NCI-H1105 (cell line): ENCODE measurements around the gene ZNF280B.

Source experiments
- DNase-seq: peaks from one replicate; lab custom pipeline; 2025; lab: John Stamatoyannopoulos, UW

ZNF280B gene, protein sequence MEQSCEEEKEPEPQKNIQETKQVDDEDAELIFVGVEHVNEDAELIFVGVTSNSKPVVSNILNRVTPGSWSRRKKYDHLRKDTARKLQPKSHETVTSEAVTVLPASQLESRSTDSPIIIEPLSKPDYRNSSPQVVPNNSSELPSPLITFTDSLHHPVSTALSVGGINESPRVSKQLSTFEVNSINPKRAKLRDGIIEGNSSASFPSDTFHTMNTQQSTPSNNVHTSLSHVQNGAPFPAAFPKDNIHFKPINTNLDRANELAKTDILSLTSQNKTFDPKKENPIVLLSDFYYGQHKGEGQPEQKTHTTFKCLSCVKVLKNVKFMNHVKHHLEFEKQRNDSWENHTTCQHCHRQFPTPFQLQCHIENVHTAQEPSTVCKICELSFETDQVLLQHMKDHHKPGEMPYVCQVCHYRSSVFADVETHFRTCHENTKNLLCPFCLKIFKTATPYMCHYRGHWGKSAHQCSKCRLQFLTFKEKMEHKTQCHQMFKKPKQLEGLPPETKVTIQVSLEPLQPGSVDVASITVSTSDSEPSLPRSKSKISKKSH

DNA sequence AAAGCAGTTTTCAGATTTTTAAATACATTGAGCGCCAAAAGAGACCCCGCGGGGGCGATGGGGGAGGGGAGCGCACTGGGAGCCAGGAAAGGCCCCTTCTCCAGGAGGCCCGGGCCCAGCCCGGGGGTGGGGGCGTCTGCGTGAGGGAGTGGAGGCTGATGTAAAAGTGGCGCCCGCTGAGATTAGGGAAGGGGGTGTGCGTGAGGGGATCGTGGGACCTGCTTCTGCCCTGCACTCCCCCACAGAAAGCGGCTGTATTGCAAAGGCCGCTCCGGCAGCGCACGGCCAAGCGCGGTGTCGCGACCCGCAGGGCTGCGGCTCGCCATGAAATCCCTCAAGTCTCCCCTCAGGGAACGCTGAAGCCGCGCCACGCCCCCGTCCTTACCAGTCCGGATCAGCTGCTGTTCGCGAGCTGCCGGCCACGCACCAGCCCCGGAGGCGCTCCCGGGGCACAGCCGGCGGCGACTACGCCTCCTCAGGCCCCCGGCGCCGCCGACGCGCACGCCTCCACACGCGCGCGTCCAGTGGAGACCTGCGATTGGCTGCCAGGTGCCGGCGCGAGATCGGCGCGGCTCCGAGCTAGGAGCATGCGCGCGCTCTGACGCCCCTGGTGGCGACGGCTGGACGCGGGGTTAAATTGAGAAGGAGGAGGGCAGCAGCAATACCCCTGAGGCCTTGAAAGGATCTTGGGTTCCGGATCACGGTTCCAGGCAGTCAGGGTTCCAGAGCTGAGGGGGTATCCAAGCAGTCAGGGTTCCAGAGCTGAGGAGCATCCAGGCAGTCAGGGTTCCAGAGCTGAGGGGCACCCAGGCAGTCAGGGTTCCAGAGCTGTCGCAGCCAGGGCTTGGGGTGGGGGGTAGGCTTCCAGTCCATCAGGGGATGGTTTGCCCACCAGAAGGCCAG lies at the start of gene ZNF280B:
Gene ZNF280B, minus strand, starts transcription at position 469 of the 903 bp plus-strand sequence. CDS start 19,344 bp downstream, outside the sequence.
- peak; percentile 80 for DNase-seq

DNA sequence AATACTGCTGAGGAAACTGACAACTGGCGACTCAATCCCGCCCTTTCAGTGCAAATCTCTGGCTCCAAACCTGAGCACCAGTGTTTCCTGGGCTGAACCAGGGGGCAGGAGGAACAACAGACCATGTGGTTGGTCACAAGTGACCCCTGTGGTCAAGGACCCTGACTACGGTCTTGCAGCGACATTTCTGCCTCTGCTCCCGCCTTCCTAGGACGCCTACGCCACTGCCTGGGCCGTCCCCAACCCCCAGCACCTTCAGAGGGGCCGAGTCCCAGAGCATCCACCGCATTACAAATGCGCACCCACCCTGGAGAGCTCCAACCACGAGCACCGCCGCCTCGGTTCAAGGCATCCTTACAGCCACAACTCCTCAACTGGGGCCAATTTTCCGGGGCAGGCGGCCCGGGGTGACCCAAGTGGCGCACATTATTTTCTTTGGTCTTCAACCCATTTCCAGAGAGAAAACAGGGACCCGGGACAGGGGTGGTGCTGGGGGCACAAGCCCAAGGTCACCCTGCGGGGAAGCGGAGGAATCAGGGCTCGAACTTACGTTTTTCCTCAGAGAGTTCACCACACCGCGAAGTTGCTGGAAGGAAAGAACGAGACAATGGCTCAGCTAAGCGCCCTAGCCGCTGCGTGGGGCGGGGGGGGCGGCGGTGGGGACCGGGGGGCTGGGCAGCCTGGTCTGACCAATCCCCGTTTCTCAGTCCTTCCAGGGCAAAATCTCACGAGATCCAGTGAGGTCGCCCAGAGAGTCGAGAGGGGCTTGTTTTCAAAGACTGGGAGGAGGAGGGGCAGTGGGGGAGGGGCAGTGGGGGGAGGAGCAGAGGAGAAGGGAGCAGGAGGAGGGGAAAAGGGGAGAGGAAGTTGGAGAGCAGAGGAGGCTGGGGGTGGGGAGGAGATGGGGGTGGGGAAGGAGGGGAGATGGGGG lies 48.7 kb upstream of the ZNF280B start:
- DNase-seq, result peak; percentile 85

DNA sequence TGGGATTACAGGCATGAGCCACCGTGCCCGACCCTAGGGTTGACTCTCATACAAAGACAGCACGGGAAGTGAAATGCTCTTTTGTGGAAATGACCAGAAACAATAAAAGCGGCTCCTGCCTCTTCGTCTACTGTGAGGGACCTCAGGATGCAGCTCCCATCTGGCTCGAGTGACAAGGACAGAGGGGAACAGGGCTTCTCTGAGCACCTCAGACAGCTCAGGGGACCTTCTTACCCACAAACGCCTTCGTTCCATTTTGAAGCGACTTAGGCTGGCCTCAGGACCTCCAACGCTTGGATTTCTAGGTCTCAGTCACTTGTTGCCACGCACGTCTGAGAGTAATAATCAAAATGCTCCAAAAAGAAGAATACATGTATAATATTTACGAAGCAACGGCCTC lies 48.0 kb upstream of the ZNF280B start:
- no peak for DNase-seq

DNA sequence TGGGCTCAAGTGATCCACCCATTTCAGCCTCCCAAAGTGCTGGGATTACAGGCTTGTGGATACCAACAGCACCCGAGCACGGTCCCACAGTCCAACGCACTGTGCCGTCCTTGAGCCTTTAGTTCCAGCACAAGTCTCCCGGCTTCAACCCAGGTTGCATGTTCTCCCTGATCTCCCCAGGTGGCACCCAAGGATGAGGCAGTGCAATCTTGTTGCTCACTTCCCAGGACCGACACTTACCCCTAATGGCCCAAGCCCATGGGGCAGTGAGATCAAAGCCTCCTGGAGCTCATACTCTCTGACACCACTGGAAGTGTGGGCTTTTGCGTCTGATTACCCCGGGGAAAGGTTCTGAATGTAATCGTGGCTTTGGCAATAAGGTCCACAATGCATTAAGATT lies 47.1 kb upstream of the ZNF280B start:
- DNase-seq, result no peak

DNA sequence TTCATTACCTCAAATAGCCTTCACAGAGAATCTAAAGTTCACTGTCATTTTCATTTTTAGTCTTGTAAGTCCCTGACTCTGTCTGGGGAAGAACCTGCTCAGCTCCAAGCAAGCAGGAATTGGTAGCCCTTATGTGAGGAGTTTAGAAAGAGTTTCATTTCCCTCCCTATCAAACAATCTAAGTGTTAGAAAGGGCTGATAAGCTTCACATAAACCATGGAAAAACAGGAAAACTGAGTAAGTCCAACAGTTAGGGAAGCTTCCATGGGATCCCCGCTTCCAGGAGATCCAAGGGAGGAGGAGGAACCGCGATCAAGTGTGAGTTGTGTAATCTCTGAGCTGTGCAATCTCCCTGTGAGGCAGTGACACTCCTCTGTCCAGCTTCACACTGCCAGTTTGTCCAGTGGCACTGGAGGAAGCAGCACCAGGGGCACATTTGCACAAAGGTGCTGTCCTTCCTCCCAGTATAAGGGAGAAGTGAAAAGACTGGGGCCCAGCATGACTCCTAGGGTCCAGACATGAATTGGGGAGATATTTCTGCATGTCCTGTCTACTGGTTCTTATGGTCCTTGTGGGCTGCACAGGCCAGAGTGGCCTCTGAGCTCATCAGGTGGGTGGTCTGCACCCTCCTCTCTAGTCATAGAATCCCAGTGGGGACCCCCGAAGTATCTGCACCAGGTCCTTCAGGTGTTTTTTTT lies 46.2 kb upstream of the ZNF280B start:
- DNase-seq, result no peak

DNA sequence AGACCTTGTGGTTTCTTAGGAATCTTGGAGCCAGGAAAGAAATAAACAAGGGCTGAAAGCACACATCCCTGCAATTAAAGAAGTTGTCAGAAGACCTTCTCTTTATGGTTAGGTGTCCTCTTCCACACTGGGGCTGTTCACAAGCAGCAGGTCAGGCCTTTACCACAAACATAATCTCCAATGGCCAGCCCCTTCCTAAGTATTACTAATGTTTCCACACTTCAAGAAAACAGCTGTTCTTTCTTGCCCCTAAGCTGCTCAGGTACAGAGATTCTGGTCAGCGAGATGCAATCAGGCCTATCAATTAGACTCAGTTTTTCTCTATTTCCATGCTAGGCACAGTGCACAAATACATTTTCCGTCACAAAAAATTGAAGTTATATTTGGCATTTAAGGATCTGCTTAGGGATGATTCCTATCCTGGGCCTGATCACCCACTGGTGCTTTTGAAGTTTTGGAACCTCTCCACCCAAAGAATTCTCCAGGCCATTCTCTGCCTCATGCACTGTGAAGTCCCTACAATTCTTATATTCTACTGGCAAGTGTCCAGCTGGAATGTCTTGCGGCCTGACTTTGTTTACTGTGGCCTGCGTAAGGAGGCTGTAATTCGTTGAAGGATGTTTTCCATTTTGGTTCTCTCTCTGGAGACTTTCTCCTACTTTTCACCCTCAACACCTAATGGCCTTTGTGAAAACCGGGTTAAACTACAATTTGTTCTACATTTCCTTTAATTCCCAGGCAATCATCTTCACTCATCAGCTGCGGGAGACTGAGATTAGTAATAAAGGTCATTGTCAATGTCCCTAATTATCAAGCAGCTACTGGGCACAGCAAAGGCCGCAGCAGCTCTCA lies 45.4 kb upstream of the ZNF280B start:
- DNase-seq, result no peak

DNA sequence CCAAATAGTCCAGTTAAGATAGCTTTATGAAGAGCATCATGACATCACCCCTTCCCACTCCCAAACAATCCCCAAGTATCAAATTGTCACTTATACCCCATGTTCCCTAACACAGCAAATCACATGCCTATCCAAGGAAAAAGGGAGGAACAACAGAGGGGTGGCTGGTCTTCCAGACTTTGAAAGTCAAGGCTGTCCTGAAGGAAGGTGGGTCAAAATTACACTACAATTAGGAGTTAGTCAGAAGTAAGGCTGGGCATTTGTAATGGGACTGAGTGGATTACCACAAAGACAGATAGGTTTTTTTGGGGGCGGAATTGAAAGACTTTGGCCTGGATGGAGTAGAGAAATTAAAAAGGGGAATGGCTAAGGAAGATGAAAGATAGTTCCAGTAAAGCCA lies 44.6 kb upstream of the ZNF280B start:
- DNase-seq, result no peak

DNA sequence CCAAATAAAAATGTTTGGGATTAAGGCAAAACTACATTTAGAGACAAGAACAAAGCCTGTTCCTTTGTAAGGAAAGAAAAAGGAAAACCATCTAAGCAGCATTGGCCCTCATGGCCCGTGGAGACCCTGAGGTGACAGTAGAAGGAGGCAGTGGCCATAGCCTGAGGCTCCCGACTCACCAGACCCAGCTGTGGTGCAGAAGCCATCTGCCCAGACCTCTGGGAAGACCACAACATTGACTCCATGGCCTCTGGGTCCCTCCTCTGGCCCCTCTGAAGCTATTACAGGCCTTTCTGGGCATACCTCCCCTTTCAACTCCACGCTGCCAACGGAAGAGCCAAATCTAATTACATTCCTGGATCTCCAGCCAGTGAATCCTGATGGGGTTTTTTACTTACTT lies 44.1 kb upstream of the ZNF280B start:
- no peak for DNase-seq

DNA sequence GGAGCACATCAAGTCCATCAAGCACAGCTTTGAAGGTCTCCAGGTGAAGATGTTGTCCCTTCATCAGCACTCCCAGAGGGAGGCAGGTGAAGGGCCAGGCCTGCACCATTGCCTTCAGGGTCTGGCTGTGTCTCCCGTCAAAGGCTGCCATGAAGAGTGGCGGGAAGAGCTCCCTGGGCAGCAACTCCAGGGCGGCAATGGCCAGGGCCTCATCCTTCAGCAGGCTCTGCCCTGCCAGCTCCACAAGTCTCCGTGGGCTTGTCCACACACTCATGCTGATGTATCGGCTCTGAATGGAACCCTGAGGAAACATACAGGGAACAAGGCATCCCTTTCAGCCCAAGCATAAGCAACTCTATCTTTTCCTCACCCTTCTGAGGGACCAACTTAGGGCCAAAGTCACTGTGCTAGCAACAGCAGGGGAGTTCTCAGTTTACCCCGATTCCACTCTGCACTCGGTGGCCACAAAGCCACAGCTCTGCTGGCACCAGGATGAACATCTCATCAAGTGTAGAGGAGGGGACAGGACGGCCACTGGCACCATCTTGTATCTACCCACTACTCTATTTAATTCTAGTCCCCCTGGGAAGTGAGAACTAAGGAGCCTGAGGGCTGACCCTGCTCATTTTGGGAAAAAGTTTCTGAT lies 42.4 kb upstream of the ZNF280B start:
- no peak for DNase-seq

DNA sequence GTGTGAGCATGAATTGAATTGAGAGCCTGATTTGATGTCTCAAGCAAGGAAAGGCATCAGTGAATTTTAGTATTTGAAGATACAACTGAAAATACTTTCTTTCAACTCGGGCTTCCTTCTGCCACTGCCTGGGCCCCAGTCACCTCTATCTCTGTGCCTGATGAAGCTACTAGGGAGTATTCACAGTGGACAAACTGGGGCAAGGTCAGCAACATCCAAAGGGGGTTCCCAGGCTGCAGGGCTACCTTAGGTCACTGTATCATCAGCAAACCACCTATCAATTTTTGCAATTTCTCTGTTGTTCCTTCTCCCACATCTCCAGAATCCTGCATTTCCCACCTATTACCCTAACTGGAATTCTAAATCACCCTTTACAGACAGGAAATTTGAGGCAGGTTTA lies 40.4 kb upstream of the ZNF280B start:
- no peak for DNase-seq

DNA sequence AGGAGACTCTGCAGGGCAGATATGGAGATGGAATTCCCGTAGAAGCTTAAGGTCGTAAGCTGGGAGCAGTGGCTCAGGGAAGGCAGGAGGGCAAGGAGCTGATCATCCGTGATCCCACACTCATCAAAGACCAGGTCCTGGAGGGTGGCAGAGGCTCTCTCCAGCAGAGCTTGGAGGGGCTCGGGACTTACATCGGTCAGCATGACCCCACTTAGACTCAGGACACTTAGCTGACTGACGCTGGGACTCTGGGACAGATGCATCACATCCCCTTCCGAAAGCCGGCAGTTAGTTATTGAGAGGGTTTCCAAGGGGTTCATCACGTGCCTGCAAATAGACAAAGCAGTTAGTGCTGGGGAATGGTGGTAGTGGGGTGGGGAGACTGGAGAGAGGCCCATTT lies 39.8 kb upstream of the ZNF280B start:
- no peak for DNase-seq

DNA sequence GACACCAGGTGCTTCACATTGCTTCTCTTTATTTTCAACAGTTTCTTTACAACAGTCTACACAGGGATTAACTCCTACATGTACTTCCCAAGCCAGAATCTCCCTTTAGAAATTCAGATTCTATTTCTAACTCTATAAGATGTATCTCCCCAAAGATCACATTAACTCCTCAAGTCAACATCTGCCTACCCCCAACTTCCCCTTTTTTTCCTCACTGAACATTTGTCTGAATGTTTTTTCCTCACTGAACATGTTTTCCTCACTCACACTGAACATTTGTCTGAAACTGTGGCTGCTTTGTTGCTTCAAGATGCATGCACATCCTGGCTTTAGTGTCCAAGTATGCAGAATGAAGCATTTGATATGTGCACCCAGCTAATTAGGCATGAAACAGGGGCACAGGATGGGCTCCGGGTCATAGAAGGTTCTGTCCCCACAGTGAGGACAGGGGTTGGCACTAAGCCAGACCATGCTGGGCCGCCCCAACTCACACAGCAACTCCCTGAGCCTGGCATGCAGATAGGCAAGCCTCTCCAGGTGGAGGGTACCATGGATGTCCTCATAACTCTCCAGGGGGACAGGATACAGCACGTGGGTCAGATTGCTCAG lies 39.3 kb upstream of the ZNF280B start:
- no peak for DNase-seq

DNA sequence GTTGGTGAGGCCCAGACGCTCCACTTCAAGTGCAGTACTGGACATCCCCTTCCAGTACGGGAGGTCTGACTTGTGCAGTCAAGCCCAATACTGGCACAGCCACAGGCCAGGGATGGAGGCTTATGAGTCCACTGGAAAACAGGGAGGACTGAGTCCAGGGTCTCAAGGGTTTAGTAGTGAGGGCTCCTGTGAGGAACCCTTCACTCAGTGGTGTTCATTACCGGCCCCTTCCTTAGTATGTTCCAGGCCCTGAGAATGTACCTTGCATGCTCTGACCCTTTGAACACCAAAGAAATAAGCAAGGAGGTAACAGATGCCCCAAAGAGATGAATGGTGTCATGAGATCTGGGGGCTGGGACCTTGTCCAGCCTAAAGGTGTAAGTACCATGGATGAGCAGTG lies 38.7 kb upstream of the ZNF280B start:
- no peak for DNase-seq

DNA sequence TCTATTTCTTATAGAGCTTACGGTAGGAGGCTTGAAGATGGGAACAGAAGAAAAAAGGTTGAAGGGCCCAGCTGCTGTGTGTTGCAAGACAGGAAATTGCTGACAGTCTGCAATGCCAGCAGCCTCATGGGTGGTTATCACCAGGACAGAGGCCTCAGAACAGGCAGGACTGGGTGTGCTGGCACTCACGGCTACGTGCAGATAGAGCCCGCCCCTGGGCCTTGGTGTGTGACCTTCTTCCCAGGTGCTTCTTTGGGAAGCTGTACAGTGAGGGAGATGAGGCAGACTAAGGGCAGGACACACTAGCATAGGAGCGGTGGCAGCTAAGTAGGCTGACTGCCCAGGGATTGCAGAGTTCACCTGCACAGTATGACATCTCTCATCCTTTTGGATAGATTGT lies 37.9 kb upstream of the ZNF280B start:
- no peak for DNase-seq

DNA sequence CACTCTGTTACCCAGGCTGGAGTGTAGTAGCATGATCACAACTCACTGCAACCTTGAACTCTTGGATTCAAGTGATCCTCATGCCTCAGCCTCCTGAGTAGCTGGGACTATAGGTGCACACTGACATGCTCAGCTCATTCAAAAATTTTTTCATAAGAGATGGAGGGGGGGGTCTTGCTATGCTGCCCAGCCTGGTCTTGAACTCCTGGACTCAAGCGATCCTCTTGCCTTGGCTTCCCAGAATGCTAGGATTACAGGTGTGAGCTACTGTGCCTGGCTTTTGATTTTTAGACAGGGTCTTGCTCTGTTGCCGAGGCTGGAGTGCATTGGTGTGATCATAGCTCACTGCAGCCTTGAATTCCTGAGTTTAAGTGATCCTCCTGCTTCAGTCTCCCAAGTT lies 36.5 kb upstream of the ZNF280B start:
- no peak for DNase-seq

DNA sequence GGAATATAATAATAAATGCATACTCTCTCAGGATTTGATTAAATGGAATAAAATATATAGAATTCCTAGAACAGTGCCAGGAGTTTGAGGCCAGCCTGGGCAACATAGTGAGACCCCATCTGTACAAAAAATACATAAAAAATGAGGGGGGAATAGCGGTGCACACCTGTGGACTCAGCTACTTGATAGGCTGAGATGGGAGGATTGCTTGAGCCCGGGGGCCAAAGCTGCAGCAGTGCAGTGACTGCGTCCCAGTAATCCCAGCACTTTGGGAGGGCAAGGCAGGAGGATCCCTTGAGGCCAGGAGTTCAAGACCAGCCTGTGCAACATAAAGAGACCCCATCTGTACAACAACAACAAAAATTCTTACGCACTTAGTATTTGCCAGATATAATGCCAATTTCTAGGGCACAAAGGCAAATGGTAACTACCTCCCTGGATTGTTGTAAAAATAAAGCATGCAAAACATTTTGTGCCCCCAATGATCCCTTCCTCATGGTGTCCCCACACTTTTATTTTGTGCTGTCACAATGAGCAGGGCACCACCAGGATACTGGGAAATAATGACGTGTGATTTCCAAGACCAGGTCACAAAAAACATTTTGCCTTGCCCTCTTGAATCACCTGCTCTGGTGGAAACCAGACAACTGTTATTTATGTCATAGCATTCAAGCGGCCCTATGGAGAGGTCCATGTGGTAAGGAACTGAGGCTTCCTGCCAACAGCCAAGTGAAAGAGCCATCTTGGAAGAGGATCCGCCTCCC lies 29.9 kb upstream of the ZNF280B start:
- DNase-seq, result no peak

DNA sequence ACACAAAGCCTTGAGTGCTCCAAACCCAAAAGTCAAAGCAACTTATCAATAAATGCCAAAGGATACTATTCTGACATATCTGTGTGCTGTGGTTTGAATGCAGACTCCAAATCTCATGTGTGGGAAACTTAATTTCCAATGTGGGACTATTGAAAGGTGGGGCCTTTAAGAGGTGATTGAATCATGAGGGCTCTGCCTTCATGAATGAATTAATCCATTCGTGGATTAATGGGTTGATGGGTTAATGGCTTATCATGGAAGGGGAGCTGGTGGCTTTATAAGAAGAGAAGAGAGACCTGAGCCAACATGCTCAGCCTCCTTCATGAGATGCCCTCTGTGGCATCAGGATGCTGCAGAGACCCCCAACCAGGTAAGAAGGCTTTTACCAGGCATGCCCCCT lies 28.4 kb upstream of the ZNF280B start:
- no peak for DNase-seq

DNA sequence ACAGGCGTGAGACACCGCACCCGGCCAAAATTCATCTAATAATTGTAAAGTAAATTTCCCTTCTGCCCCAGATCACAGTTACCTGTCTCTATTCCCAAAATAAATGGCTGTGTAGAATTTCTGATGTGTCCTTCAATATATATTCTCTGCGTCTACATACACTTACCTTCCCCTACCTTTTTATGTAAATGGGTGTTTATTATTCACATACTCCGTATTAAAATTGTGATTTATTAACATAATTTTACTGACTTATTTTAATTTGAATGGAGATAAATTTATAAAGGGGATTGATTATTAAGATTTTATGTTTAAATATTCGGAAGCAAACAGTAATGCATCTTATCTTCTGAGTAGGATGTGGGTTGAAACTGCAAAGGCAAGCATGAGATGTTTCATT lies 28.0 kb upstream of the ZNF280B start:
- no peak for DNase-seq
